Activated naive CD8-positive, alpha-beta T cell treated with anti-CD3 and anti-CD28 coated beads for 36 hours (primary cell): ENCODE data around the gene ST8SIA6. TPM values are rescaled to one million over a fixed set of nuclear protein-coding genes. Genes with fewer than 3 reads are reported as not detected.

Source experiments
- DNase-seq: peaks from one replicate; pipeline ENCODE4 v3.0.0; 2021
- H3K27ac Mint-ChIP-seq: one replicate; pipeline ENCODE4 v1.8.0; 2022; ENCODE audit warnings: mild to moderate bottlenecking, moderate library complexity, mixed read lengths
- H3K27me3 Mint-ChIP-seq: one replicate; pipeline ENCODE4 v1.8.0; 2022; ENCODE audit warnings: mild to moderate bottlenecking, mixed read lengths
- H3K36me3 Mint-ChIP-seq: one replicate; pipeline ENCODE4 v1.8.0; 2021; ENCODE audit warnings: mild to moderate bottlenecking, mixed read lengths
- H3K4me1 Mint-ChIP-seq: one replicate; pipeline ENCODE4 v1.8.0; 2021; ENCODE audit warnings: mixed read lengths
- H3K4me3 Mint-ChIP-seq: one replicate; pipeline ENCODE4 v1.8.0; 2022; ENCODE audit warnings: mild to moderate bottlenecking, moderate library complexity, mixed read lengths
- H3K9me3 Mint-ChIP-seq: one replicate; pipeline ENCODE4 v1.8.0; 2022; ENCODE audit warnings: mixed read lengths
- total RNA-seq, 2 experiments: library from RNA; stranded (reverse); gene quantifications; one replicate each; pipeline ENCODE4 v1.2.3, GENCODE V29; 2021

Gene ST8SIA6
- total RNA-seq, 2 experiments from 2014 or later, result not detected

DNA sequence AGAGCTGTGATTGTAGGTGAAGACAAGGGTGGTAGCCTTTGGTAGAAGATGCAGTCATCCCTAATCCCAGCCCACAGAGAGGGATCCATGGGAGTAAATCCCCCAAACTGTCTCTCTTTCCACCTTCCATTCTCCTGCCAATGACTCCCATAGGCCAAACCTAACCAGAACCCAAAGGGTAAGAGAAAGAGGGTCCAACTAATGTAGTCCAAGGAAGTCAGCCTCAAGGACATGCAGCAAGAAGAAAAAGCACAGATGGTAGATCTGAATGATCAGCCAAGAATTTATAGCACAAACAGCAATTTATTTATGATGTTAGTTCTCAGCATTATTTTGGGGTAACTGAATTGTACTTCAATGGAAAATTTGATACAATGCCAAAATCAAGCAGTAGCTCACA is 87.7 kb downstream of the ST8SIA6 start:
- Mint-ChIP-seq H3K27ac (no peak overlapping the region), H3K4me1 (no peaks in the 10 kb centered on the region), H3K27me3 (no peaks in the 10 kb centered on the region), H3K9me3 (peaks cover 7% of the 10 kb centered on the region), H3K36me3 (no peaks in the 10 kb centered on the region), H3K4me3 (no peak overlapping the region)
- DNase-seq, result no peak

DNA sequence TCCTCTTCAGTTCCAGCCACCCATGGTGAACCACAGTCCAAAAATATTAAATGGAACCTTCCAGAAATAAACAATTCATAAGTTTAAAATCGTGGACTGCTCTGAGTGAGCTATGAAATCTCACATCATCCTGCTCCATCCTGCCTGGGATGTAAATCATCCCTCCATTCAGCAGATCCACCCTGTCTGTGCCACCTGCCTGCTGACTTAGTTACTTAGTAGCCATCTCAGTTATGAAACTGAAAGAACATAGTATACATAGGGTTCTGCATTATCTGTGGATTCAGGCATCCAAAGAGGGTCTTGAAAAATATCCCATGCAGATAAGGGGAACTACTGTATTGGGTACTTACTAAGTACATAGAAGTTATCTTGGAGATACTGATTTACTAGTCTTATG is 89.0 kb downstream of the ST8SIA6 start:
- H3K27me3 Mint-ChIP-seq, result no peaks in the 10 kb centered on the region
- peaks cover 7% of the 10 kb centered on the region for H3K9me3 Mint-ChIP-seq
- H3K4me1 Mint-ChIP-seq, result no peaks in the 10 kb centered on the region
- H3K36me3 Mint-ChIP-seq, result no peaks in the 10 kb centered on the region
- DNase-seq, result no peak
- H3K4me3 Mint-ChIP-seq, result no peak overlapping the region
- no peak overlapping the region for H3K27ac Mint-ChIP-seq

DNA sequence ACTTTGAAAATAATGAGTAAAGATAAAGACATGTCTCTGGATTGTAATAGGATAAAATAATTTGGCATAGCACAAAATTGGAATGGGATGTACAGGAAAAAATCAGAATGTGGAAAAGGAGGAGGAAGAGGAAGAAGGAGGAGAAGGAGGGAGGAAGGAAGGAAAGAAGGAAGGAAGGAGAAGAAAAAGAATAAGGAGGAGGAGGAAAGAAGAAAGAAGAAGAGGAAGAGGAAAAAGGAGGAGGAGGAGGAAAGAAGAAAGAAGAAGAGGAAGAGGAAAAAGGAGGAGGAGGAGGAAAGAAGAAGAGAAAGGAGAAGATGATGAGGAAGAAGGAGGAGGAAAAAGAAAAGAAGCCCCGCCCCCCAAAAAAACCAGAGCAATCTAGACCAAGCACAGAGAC is 95.9 kb downstream of the ST8SIA6 start:
- DNase-seq, result no peak
- peaks cover 3% of the 10 kb centered on the region for H3K4me1 Mint-ChIP-seq
- no peaks in the 10 kb centered on the region for H3K9me3 Mint-ChIP-seq
- H3K36me3 Mint-ChIP-seq, result no peaks in the 10 kb centered on the region
- no peak overlapping the region for H3K27ac Mint-ChIP-seq
- H3K27me3 Mint-ChIP-seq, result peaks cover 6% of the 10 kb centered on the region
- no peak overlapping the region for H3K4me3 Mint-ChIP-seq

DNA sequence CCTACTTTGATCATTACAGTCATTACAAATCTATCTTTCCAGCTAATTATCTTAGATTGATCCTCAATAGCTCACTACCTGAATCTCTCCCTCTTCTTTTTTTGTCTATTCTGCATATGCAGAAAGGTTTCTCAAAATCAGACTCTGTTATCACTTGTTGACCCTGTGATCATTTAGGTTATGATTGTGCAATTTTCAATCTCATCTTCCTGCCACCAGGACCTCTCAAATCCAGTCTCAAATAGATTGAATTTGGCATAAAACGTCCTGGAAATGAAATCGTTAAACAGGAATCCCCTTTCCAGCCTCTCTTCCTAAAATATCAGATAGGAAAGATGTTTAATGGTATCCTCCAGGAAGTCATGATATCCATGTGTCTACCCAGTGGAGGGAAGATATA is 96.6 kb downstream of the ST8SIA6 start:
- Mint-ChIP-seq H3K4me3 (no peak overlapping the region), H3K27me3 (peaks cover 6% of the 10 kb centered on the region), H3K4me1 (peaks cover 6% of the 10 kb centered on the region), H3K36me3 (no peaks in the 10 kb centered on the region), H3K27ac (no peak overlapping the region), H3K9me3 (no peaks in the 10 kb centered on the region)
- no peak for DNase-seq

DNA sequence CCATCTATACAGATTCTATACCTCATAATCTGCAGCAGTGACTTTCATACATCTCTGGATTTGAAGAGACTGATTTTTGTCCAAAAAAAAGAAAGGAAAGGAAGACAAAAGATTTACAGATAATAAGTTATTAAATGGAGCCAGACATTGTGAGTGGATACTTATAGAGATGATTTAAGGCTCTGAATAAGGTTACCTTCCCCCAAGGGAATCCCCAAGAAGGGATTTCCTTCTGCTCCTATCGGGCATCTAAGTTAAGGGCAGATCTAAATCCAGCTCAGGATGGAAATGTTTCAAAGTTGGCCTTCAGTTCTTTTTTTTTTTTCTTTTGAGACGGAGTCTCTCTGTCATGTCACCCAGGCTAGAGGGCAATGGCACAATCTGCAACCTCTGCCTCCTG is 97.6 kb downstream of the ST8SIA6 start:
- H3K4me3 Mint-ChIP-seq, result no peak overlapping the region
- H3K27ac Mint-ChIP-seq, result no peak overlapping the region
- no peaks in the 10 kb centered on the region for H3K9me3 Mint-ChIP-seq
- peaks cover 6% of the 10 kb centered on the region for H3K4me1 Mint-ChIP-seq
- H3K27me3 Mint-ChIP-seq, result peaks cover 6% of the 10 kb centered on the region
- no peaks in the 10 kb centered on the region for H3K36me3 Mint-ChIP-seq
- no peak for DNase-seq

DNA sequence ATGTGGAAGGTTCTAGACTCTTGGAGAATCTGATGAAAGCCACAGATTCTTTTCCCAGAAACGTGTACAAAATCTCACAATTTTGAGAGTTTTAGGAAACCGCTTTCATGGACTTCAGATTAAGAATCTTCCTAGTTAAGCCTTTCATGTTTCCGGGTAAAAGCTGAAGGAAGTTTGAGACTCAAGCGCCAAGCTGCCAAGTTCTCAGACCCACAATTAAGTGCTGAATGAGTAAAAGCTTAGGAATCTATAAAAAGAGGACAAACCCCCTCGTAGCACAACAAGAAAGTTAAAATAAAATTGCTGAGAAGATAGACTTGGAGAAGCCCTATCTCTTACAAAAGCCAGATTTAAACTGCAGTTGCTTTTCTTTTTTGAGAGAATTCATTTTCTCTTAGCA is 99.6 kb downstream of the ST8SIA6 start:
- no peaks in the 10 kb centered on the region for H3K36me3 Mint-ChIP-seq

DNA sequence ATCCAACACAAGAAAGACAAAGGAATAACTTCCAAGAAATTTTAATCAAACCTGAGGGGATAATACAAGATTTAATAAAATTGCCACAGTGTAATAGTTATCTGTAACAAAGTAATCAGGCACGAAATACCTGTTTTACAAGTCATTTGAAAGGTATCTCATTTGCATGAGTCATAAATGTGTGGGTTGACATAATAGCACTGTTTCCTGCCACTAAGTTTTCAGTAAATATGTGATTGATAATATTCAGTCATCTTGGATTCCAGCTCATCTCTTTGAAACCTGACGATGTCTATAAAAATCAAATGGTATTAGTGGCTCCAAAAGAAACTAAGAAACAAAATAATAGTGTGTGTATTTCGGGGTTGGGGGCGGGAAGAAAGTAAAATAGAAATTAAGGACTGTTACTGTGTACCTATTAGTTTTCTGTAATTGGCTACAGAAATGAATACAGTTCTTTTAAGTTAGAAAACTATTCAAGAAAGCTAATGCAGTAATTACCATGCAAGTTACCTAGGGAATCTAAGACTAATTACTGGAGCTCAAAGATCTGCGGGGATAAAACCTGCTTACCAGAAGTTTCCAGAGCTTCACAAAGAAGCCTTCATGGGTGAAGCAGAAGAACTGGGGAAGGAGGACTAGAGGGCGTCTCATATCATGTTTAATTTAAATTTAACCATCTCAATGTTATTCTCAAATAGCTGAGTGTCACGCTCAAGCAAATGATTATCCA is 100.7 kb downstream of the ST8SIA6 start:
- H3K4me1 Mint-ChIP-seq, result peaks cover 6% of the 10 kb centered on the region
- no peak overlapping the region for H3K27ac Mint-ChIP-seq
- H3K36me3 Mint-ChIP-seq, result no peaks in the 10 kb centered on the region
- DNase-seq, result no peak
- H3K9me3 Mint-ChIP-seq, result peaks cover 3% of the 10 kb centered on the region
- no peak overlapping the region for H3K4me3 Mint-ChIP-seq
- H3K27me3 Mint-ChIP-seq, result peaks cover 9% of the 10 kb centered on the region

More for the DNA sequence above, 99.6 kb downstream of the ST8SIA6 start:
- Mint-ChIP-seq H3K27ac (no peak overlapping the region), H3K4me1 (peaks cover 6% of the 10 kb centered on the region), H3K27me3 (peaks cover 8% of the 10 kb centered on the region), H3K4me3 (no peak overlapping the region), H3K9me3 (peaks cover 3% of the 10 kb centered on the region)
- no peak for DNase-seq

DNA sequence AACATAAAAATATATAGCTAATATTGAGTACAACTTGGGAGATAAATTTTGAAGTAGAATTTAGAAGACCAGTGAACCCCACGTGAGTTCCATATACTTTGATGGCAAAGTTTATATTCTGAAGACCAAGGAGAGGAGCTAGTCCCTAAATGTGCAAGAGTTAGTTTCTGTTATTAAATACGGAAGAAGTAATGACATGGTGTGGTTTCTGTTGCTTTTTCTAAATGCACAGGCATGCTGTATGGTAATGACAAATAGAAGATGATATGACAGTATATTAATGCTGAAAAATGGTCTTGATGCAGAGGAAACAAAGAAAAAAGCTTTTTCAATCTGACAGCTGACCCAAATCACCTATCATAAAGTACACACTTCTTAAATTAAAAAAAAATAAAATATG is 101.8 kb downstream of the ST8SIA6 start:
- no peaks in the 10 kb centered on the region for H3K36me3 Mint-ChIP-seq
- no peak overlapping the region for H3K4me3 Mint-ChIP-seq
- no peak for DNase-seq
- H3K9me3 Mint-ChIP-seq, result peaks cover 3% of the 10 kb centered on the region
- peaks cover 6% of the 10 kb centered on the region for H3K4me1 Mint-ChIP-seq
- no peak overlapping the region for H3K27ac Mint-ChIP-seq
- peaks cover 3% of the 10 kb centered on the region for H3K27me3 Mint-ChIP-seq

DNA sequence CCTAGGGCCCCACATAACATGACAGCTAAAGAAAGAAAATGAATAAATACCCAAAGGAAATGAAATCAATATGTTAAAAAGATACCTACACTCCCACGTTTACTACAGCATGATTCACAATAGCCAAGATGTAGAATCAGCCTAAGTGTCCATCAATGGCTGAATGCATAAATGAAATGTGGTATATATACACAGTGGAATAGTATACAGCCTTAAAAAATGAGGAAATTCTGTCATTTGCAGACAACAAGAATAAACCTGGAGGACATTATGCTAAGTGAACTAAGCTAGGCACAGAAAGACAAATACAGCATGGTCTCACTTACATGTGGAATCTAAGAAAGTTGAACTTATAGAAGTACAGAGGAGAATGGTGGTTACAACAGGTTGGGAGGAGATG is 102.9 kb downstream of the ST8SIA6 start:
- Mint-ChIP-seq H3K27me3 (peaks cover 3% of the 10 kb centered on the region), H3K9me3 (peaks cover 3% of the 10 kb centered on the region), H3K4me1 (peaks cover 6% of the 10 kb centered on the region), H3K27ac (no peak overlapping the region), H3K36me3 (no peaks in the 10 kb centered on the region), H3K4me3 (no peak overlapping the region)
- DNase-seq, result no peak

DNA sequence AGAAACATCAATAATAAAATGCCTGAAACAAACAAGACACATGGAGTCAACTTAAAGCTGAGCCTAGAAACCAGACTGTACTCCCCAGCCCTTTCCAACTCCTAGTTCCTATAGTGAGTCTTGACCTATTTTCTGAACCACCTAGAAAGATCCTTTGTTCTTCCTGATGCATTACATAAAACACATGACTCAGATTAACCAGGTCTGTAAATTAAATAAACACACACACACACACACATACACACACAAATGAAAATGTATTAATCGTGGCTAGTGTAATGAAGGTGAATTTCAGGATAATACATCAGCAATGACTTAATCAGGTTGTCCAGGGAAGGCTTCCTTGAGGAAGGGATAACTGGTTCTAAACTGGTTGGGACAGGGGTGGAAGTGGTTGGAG is 104.7 kb downstream of the ST8SIA6 start:
- H3K4me3 Mint-ChIP-seq, result no peak overlapping the region
- H3K36me3 Mint-ChIP-seq, result no peaks in the 10 kb centered on the region
- H3K9me3 Mint-ChIP-seq, result peaks cover 3% of the 10 kb centered on the region
- H3K27me3 Mint-ChIP-seq, result peaks cover 3% of the 10 kb centered on the region
- H3K4me1 Mint-ChIP-seq, result peaks cover 6% of the 10 kb centered on the region
- no peak for DNase-seq
- H3K27ac Mint-ChIP-seq, result no peak overlapping the region

DNA sequence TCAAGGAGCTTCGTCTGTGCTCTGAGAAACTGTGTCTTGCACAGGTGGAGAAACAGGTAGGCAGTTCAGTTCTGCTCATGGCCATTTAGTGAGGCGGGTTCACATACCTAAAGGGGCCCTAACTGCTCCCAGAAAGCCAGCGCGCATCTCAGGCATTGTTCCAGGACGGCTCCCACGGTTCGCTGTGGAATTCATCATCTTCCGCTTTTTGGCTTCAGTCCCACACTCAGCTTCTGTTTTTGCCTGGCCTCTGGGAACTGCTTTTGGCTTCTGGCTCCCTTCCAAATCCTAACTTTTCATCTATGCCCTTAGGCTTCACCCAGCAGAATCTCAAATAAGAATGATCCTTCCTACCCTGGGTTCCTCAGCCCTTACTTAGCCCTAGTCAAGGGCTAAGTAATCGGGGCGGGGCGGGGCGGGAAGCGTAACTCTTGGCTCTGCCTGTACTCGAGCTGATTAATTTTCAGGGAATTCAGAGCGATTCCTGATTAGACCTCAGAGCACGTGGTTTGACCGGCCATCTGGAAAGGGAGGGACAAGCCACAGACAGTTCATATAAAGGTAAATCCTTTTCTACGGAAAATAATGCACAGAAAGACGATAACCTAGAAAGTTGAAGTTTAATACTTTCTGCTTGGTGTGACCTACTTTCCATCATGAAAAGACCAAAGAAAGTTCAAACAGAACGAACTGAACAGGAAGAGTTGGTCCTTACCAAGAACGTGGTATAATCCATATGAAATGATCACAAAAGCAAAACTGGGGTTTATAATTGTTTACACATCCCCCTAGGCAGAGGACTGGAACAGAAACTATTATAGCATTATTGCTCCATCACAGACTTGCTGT is 105.7 kb downstream of the ST8SIA6 start:
- no peak overlapping the region for H3K4me3 Mint-ChIP-seq
- H3K36me3 Mint-ChIP-seq, result no peaks in the 10 kb centered on the region
- peaks cover 3% of the 10 kb centered on the region for H3K27me3 Mint-ChIP-seq
- H3K27ac Mint-ChIP-seq, result no peak overlapping the region
- H3K4me1 Mint-ChIP-seq, result peaks cover 6% of the 10 kb centered on the region
- no peak for DNase-seq
- H3K9me3 Mint-ChIP-seq, result peaks cover 3% of the 10 kb centered on the region

DNA sequence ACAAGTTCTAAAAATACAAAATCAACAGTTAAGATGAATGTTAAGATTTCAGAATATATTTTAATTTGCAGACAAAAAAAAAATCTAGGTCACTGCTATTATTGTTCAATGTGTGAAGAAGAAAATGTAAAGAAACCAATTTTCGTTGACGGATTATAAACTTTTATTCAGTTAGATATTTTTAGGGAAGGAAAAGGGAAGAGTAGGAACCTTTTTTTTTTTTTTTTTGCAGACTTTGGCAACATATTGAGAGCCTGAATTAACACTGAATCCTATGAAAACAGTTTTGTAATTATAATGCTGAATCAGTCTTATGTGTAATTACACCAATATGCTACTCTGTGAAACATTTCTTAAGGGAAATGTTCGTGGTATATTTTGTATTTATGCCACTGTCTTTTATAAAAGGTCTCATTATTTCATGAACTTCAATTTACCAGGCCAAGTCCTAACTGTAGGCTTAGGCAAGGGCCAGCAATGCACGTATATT is 106.3 kb downstream of the ST8SIA6 start:
- Mint-ChIP-seq H3K4me1 (no peaks in the 10 kb centered on the region), H3K9me3 (peaks cover 3% of the 10 kb centered on the region), H3K36me3 (no peaks in the 10 kb centered on the region), H3K27ac (no peak overlapping the region), H3K27me3 (peaks cover 3% of the 10 kb centered on the region), H3K4me3 (no peak overlapping the region)
- no peak for DNase-seq

DNA sequence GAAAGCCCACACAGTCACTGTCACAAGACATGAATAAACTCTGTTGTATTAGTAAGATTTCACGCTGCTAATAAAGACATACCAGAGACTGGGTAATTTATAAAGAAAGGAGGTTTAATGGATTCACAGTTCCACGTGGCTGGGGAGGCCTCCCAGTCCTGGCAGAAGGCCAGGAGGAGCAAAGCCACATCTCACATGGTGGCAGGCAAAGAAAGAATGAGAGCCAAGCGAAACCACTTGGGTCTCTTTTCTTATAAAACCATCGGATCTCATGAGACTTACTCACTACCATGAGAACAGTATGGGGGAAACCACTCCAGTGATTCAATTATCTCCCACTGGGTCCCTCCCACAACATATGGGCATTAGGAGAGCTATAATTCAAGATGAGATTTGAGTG is 110.2 kb downstream of the ST8SIA6 start:
- H3K27ac Mint-ChIP-seq, result no peak overlapping the region
- H3K9me3 Mint-ChIP-seq, result peaks cover 17% of the 10 kb centered on the region
- peaks cover 4% of the 10 kb centered on the region for H3K36me3 Mint-ChIP-seq
- DNase-seq, result no peak
- H3K4me3 Mint-ChIP-seq, result no peak overlapping the region
- H3K27me3 Mint-ChIP-seq, result peaks cover 5% of the 10 kb centered on the region
- no peaks in the 10 kb centered on the region for H3K4me1 Mint-ChIP-seq

DNA sequence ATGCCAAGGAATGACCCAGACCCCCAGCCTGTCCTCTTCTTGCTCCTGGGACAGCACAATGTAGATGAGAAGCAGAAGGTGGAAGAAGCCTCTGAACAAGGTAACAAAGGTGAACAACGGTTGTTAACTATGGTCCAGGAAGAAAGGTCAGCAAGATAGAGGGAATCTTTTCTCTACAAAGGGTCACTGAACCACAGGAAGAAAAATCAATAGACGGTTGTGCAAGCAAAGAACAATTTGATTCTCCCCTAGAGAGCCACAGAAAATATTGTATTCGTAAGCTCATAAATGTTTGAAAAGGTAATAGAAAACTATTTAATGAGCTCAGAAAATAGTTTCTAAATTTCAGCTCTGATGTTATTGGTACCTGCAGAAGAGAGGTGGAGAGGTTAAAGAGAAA is 111.3 kb downstream of the ST8SIA6 start:
- Mint-ChIP-seq H3K27ac (no peak overlapping the region), H3K36me3 (peaks cover 6% of the 10 kb centered on the region), H3K27me3 (peaks cover 12% of the 10 kb centered on the region), H3K9me3 (peaks cover 18% of the 10 kb centered on the region), H3K4me1 (no peaks in the 10 kb centered on the region), H3K4me3 (no peak overlapping the region)
- no peak for DNase-seq

DNA sequence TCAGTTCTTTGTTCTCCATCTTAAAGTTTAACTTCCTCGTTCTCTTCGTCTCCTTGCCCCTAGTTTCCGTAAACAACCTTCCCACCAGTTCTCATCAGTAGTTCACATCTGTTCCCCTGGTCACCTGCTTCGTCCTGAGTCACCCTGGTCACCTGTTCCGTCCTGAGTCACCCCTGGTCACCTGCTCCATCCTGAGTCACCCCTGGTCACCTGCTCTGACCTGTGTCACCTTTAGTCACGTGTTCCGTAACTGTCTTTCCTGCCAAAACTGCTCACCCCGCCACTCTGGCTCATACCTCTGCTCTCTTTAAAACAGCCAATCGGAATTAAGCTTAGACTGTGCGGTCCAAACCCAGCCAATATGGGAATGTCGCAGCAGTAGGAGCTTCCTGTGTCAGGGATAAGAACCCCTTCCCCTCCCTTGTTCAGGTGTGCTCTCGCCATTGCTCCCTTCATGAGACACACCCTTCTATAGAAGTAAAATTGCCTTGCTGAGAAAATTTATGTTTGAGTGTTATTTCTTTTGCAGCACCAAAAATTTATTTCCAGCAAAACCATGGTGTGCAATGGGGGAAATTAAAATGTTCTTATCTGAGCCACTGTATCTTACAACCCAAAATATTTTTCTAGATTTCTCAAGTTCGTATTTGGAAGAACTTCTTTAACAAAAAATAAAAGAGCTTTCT is 114.1 kb downstream of the ST8SIA6 start:
- Mint-ChIP-seq H3K4me3 (no peak overlapping the region), H3K27ac (no peak overlapping the region), H3K4me1 (no peaks in the 10 kb centered on the region), H3K27me3 (peaks cover 12% of the 10 kb centered on the region), H3K9me3 (peaks cover 18% of the 10 kb centered on the region), H3K36me3 (peaks cover 6% of the 10 kb centered on the region)
- no peak for DNase-seq
